Liver (tissue), 9 donors: ENCODE data around the gene MED23. TPM values are rescaled to one million over a fixed set of nuclear protein-coding genes. Genes with fewer than 3 reads are reported as not detected.

Experiments used
- DNase-seq: peaks from one replicate; pipeline ENCODE4 v3.0.0-alpha.2; 2017; ENCODE audit warnings: low spot score
- H3K27ac ChIP-seq, 2 donors: one replicate each; pipeline ENCODE4 v1.7.0; 2013; ENCODE audit warnings: inconsistent platforms in 2 of 2, low read length in 2 of 2, control low read depth in 1 of 2, low read depth in 1 of 2, mild to moderate bottlenecking in 1 of 2
- H3K27me3 ChIP-seq, 4 donors: one replicate each; pipeline versions ENCODE4 v1.6.1 to v1.7.0; 2013; ENCODE audit warnings: low read length in 3 of 4, inconsistent platforms in 1 of 4, mild to moderate bottlenecking in 1 of 4, moderate library complexity in 1 of 4; ENCODE audit not compliant: control insufficient read depth in 4 of 4, insufficient read depth in 4 of 4
- H3K36me3 ChIP-seq, 4 donors: one replicate each; pipeline versions ENCODE4 v1.6.1 to v1.7.0; 2013; ENCODE audit warnings: low read length in 3 of 4, mild to moderate bottlenecking in 3 of 4, low read depth in 1 of 4, moderate library complexity in 1 of 4; ENCODE audit not compliant: control insufficient read depth in 4 of 4, insufficient read depth in 3 of 4
- H3K4me1 ChIP-seq, 4 donors: one replicate each; pipeline versions ENCODE4 v1.6.1 to v1.7.0; 2013; ENCODE audit warnings: low read length in 3 of 4, mild to moderate bottlenecking in 3 of 4, moderate library complexity in 1 of 4; ENCODE audit not compliant: control insufficient read depth in 4 of 4, insufficient read depth in 4 of 4
- H3K4me3 ChIP-seq, 3 donors: one replicate each; pipeline versions ENCODE4 v1.6.1 to v1.7.0; 2013; ENCODE audit warnings: low read length in 3 of 3, control low read depth in 1 of 3, low read depth in 1 of 3, mild to moderate bottlenecking in 1 of 3
- H3K9ac ChIP-seq, 2 donors: one replicate each; pipeline ENCODE4 v1.7.0; 2013; ENCODE audit warnings: low read length in 2 of 2, mild to moderate bottlenecking in 2 of 2, moderate library complexity in 2 of 2, control low read depth in 1 of 2, low read depth in 1 of 2
- H3K9me3 ChIP-seq, 4 donors: one replicate each; pipeline versions ENCODE4 v1.6.1 to v1.7.0; 2013; ENCODE audit warnings: low read length in 3 of 4; ENCODE audit not compliant: control insufficient read depth in 4 of 4
- CTCF ChIP-seq: fragments of 150-350 bp; IDR thresholded peaks from 2 replicates; pipeline ENCODE4 v1.5.1; 2017; ENCODE audit warnings: improper control_type of control experiment, low read depth, low read length; ENCODE audit not compliant: missing input control
- EGR1 ChIP-seq, 2 donors: IDR thresholded peaks; 2 replicates each; pipeline ENCODE4 v1.6.1; 2016 to 2018; ENCODE audit warnings: antibody characterized with exemption in 2 of 2, low read depth in 2 of 2
- FOXA1 ChIP-seq: IDR thresholded peaks from 2 replicates; pipeline ENCODE4 v1.6.1; 2016; ENCODE audit warnings: antibody characterized with exemption
- FOXA2 ChIP-seq: IDR thresholded peaks from 2 replicates; pipeline ENCODE4 v1.6.1; 2016; ENCODE audit warnings: antibody characterized with exemption
- GABPA ChIP-seq, 2 donors: IDR thresholded peaks in 1 of 2; conservative IDR thresholded peaks in 1 of 2; 2 replicates each; pipeline ENCODE4 v1.6.1; 2016; ENCODE audit warnings: antibody characterized with exemption in 2 of 2, mild to moderate bottlenecking in 1 of 2, moderate library complexity in 1 of 2
- HNF4A ChIP-seq, 2 donors: conservative IDR thresholded peaks; 2 replicates each; pipeline ENCODE4 v1.6.1; 2016; ENCODE audit warnings: antibody characterized with exemption in 2 of 2, mild to moderate bottlenecking in 2 of 2
- HNF4G ChIP-seq: IDR thresholded peaks from 2 replicates; pipeline ENCODE4 v1.6.1; 2016; ENCODE audit warnings: antibody characterized with exemption
- JUND ChIP-seq, 2 donors: IDR thresholded peaks; 2 replicates each; pipeline ENCODE4 v1.6.1; 2016; ENCODE audit warnings: antibody characterized with exemption in 2 of 2
- MAX ChIP-seq: IDR thresholded peaks from 2 replicates; pipeline ENCODE4 v1.6.1; 2016; ENCODE audit warnings: antibody characterized with exemption
- NR2F2 ChIP-seq: IDR thresholded peaks from 2 replicates; pipeline ENCODE4 v1.6.1; 2016; ENCODE audit warnings: antibody characterized with exemption
- RAD21 ChIP-seq, 2 donors: IDR thresholded peaks; 2 replicates each; pipeline ENCODE4 v1.6.1; 2016; ENCODE audit warnings: antibody characterized with exemption in 2 of 2, mild to moderate bottlenecking in 2 of 2
- RXRA ChIP-seq, 2 donors: IDR thresholded peaks; 2 replicates each; pipeline ENCODE4 v1.6.1; 2017 to 2018; ENCODE audit warnings: antibody characterized with exemption in 2 of 2, mild to moderate bottlenecking in 1 of 2
- SP1 ChIP-seq: IDR thresholded peaks from 2 replicates; pipeline ENCODE4 v1.6.1; 2018; ENCODE audit warnings: antibody characterized with exemption, mild to moderate bottlenecking
- TAF1 ChIP-seq: conservative IDR thresholded peaks from 2 replicates; pipeline ENCODE4 v1.6.1; 2016; ENCODE audit warnings: antibody characterized with exemption, mild to moderate bottlenecking
- YY1 ChIP-seq: IDR thresholded peaks from 2 replicates; pipeline ENCODE4 v1.6.1; 2016; ENCODE audit warnings: antibody characterized with exemption, mild to moderate bottlenecking
- WGBS: extraction: QIAGEN DNeasy Blood & Tissue Kit; methylation state at CpG from one replicate; pipeline ENCODE4 v1.1.7; 2013; 5-methylcytosine and 5-hydroxymethylcytosine counted together
- polyA plus RNA-seq, 2 donors: library from polyadenylated mRNA; stranded (reverse) in 1 of 2; unstranded in 1 of 2; fragments of 200-250 nt in 1 of 2; fragments of >200 nt in 1 of 2; fragmentation: Nextera tagmentation in 1 of 2; extraction: Ambion mirVana in 1 of 2; gene quantifications; one replicate each; pipeline versions ENCODE4 v1.2.1 to v1.2.3, GENCODE V29; 2013 to 2015
- total RNA-seq, 2 donors: library from RNA; depleted of rRNA; stranded (reverse); fragments of >200 nt; gene quantifications; one replicate each; pipeline ENCODE4 v1.2.3, GENCODE V29; 2014
- TF ChIP-seq, protein P1 (sequence below): IDR thresholded peaks from 2 replicates; pipeline ENCODE4 v1.6.1; 2016; ENCODE audit warnings: antibody characterized with exemption, mild to moderate bottlenecking
- TF ChIP-seq, protein P2 (sequence below): IDR thresholded peaks from 2 replicates; pipeline ENCODE4 v1.6.1; 2016; ENCODE audit warnings: antibody characterized with exemption
- TF ChIP-seq, protein P3 (sequence below): IDR thresholded peaks from 2 replicates; pipeline ENCODE4 v1.6.1; 2016; ENCODE audit warnings: antibody characterized with exemption
- donor health status: healthy.
- donor health status: healthy.
- donor health status: healthy.
- donor health status: healthy.
- donor health status: healthy.

The MED23 gene
- total and polyA plus RNA-seq, 4 donors = 3.9 to 17.3 (median 13.4) TPM

DNA sequence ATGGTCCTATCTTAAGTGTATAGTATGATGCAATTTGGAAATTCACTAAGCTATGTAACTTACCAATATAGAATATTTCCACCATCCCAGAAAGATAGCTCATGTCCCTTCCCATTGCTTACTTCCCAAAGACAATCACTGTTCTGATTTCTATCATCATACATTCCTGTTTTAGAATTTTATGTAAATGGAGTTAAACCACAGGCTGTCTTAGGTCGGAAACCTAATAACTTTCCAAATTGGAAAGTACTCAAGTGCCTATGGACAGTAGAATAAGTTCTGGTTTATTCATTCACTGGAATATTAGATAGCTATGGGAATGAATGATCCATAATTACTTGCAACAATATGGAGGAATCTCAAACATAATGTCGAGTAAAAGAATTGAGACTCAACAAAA lies 29.2 kb upstream of the MED23 start:
- Histone ChIP-seq H3K9ac (no peak overlapping the region), H3K9me3 (no peaks in the 10 kb centered on the region), H3K27me3 (no peaks in the 10 kb centered on the region), H3K36me3 (no peaks in the 10 kb centered on the region), H3K4me3 (no peak overlapping the region), H3K27ac (no peak overlapping the region), H3K4me1 (no peaks in the 10 kb centered on the region)
- 92% methylated on average over 2 of the region's 2 CpGs for WGBS
- DNase-seq = no peak
- TF ChIP-seq GABPA (IDR thresholded peaks at IDR 0.05 in 1 of 2, conservative IDR thresholded peaks at IDR 0.05 in 1 of 2) (no peak), FOXA2 (no peak), YY1 (no peak), CTCF (no peak), TAF1 (no peak), RAD21 (IDR thresholded peaks at IDR 0.05) (no peak)
- TF ChIP-seq, protein P1, sequence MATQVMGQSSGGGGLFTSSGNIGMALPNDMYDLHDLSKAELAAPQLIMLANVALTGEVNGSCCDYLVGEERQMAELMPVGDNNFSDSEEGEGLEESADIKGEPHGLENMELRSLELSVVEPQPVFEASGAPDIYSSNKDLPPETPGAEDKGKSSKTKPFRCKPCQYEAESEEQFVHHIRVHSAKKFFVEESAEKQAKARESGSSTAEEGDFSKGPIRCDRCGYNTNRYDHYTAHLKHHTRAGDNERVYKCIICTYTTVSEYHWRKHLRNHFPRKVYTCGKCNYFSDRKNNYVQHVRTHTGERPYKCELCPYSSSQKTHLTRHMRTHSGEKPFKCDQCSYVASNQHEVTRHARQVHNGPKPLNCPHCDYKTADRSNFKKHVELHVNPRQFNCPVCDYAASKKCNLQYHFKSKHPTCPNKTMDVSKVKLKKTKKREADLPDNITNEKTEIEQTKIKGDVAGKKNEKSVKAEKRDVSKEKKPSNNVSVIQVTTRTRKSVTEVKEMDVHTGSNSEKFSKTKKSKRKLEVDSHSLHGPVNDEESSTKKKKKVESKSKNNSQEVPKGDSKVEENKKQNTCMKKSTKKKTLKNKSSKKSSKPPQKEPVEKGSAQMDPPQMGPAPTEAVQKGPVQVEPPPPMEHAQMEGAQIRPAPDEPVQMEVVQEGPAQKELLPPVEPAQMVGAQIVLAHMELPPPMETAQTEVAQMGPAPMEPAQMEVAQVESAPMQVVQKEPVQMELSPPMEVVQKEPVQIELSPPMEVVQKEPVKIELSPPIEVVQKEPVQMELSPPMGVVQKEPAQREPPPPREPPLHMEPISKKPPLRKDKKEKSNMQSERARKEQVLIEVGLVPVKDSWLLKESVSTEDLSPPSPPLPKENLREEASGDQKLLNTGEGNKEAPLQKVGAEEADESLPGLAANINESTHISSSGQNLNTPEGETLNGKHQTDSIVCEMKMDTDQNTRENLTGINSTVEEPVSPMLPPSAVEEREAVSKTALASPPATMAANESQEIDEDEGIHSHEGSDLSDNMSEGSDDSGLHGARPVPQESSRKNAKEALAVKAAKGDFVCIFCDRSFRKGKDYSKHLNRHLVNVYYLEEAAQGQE = no peak

DNA sequence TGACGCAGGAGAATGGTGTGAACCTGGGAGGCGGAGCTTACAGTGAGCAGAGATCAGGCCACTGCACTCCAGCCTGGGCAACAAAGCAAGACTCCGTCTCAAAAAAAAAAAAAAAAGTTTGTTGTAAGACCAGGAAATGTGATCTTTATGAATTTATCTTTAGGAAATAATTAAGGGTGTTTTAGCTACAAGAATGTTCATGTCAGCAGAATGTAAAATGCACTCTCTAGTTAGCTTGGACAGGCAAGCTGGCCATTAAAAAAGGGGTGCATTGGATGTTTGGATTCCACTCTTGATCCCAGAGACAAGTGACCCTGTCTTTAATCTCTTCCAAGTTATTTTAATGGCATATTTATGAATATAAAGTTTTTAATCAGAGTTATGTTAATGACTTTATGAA lies 28.6 kb upstream of the MED23 start:
- WGBS = 94% methylated on average over 3 of the region's 3 CpGs
- Histone ChIP-seq H3K4me3 (no peak overlapping the region), H3K27me3 (no peaks in the 10 kb centered on the region), H3K36me3 (no peaks in the 10 kb centered on the region), H3K27ac (no peak overlapping the region), H3K9me3 (no peaks in the 10 kb centered on the region), H3K9ac (no peak overlapping the region), H3K4me1 (peaks cover 3 to 5% (median 4%) of the 10 kb centered on the region in 4 donors)
- TF ChIP-seq RXRA (IDR thresholded peaks at IDR 0.05) = no peak
- TF ChIP-seq HNF4G = no peak
- TF ChIP-seq EGR1 (IDR thresholded peaks at IDR 0.05; ENCODE audit: low read depth in 2 of 2) = no peak
- TF ChIP-seq JUND (IDR thresholded peaks at IDR 0.05) = no peak
- TF ChIP-seq SP1 = no peak
- no peak for TF ChIP-seq FOXA2
- TF ChIP-seq YY1 = no peak
- TF ChIP-seq MAX = no peak
- no peak for TF ChIP-seq RAD21 (IDR thresholded peaks at IDR 0.05)
- no peak for TF ChIP-seq TAF1
- TF ChIP-seq, protein P2, sequence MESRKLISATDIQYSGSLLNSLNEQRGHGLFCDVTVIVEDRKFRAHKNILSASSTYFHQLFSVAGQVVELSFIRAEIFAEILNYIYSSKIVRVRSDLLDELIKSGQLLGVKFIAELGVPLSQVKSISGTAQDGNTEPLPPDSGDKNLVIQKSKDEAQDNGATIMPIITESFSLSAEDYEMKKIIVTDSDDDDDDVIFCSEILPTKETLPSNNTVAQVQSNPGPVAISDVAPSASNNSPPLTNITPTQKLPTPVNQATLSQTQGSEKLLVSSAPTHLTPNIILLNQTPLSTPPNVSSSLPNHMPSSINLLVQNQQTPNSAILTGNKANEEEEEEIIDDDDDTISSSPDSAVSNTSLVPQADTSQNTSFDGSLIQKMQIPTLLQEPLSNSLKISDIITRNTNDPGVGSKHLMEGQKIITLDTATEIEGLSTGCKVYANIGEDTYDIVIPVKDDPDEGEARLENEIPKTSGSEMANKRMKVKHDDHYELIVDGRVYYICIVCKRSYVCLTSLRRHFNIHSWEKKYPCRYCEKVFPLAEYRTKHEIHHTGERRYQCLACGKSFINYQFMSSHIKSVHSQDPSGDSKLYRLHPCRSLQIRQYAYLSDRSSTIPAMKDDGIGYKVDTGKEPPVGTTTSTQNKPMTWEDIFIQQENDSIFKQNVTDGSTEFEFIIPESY = no peak
- TF ChIP-seq, protein P3, sequence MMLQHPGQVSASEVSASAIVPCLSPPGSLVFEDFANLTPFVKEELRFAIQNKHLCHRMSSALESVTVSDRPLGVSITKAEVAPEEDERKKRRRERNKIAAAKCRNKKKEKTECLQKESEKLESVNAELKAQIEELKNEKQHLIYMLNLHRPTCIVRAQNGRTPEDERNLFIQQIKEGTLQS = no peak
- no peak for TF ChIP-seq CTCF
- TF ChIP-seq, protein P1 = no peak
- TF ChIP-seq GABPA (IDR thresholded peaks at IDR 0.05 in 1 of 2, conservative IDR thresholded peaks at IDR 0.05 in 1 of 2) = no peak
- TF ChIP-seq NR2F2 = no peak
- no peak for TF ChIP-seq FOXA1
- TF ChIP-seq HNF4A (conservative IDR thresholded peaks at IDR 0.05) = no peak
- DNase-seq = no peak
